ENCODE data around the gene GPRIN2.
A peak's percentile ranks its signal among the peaks of the same experiment; 100 is the strongest.
"Not testable (repeated sequence)": the region's sequence is repeated elsewhere in the genome, so short reads cannot be mapped to it uniquely, and the experiment has no call there.

Gene GPRIN2

DNA sequence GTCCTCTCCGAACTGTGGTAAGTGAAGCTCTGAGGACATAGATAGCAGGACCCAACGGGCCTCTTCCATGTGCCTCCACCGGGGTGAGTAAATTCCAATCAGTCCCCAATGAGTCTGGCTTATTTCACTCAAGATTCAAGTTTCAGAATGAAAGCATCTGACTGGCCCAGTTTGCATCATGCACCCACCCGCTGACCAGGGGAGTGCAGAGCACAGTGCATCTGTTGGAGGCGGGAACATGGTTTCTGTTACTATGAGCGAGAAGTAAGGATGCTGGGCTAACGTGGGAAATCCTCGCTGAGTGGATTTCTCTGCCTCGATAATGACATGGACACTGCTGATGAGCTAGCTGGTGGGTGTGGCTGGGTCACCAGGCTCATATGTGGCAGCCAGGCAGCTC is 10.7 kb upstream of the GPRIN2 start:
- DNase-seq (ENCODE audit: low spot score), result not testable (repeated sequence)

DNA sequence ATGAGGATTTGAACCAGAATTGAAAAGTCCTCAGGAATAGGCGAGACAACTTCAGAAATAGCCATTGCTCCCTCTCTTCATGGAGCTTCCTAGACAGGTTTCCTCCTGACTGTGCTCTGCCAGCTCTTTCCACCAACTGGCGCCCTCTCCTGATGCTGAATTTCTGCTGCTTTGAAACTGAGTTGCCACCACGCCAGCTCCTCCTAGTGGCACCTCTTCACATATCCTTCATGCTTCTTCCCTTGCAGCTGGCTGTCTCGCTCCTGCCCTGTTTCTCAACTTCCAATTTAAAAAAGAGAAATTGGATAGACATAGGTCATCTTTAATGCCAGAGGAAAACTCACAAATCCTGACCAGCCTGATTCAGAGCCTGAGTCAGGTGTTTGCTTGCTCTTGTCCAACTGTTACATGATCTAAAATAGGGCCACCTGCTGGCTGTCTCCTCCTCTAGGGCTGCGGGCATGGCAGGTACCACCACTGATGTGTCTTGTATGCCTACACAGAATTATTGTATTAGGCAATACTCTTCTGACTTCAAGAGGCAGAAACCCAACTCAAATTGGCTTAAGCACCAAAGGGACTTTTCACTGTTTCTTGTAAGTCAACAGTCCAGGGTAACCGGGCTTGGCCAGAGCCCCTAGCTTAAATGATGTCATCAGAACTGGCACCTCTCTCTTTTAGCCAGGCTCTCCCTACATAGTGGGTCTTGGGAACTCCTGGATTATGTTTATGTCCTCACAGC is 9.3 kb upstream of the GPRIN2 start:
- peak; percentile 63 for DNase-seq (ENCODE audit: low spot score)

DNA sequence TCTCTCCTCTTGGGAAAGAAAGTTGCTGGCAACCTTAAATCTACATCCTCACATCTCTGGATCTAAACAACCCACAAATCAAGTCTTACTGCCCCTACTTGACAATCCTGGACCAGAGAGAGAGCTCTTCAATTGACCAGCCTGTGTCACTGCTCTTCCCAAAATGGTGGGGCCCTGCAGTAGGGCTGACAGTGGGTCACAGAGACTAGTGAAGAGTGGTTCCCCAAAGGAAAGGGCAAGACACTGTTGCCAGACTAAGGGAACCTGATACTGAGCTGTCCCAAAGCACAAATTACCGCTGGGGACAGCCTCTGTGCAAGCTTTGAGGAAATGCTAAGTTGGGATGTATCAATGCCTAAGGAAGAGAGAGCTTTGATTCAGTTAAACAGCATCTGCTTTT is 4.5 kb upstream of the GPRIN2 start:
- DNase-seq (ENCODE audit: low spot score), result no peak

DNA sequence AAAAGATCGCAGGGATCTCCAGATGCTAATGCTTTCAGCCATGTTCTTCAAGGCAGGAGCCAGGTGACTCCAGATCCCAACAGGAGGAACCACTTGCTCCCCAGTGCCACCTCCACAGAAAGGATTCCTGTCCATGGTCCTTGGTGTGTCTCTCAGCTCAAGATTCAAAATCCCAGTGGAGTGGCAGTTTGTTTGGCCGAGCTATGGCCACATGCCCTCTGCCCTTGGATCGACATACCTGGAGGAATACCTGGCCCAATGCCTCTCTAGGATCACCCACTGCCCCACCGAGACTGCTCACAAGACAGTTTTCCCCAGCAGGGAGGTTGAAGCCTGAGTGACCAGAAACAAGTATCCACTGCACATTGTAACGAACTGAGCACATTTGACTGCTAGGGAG is 3.9 kb upstream of the GPRIN2 start:
- DNase-seq (ENCODE audit: low spot score), result no peak

DNA sequence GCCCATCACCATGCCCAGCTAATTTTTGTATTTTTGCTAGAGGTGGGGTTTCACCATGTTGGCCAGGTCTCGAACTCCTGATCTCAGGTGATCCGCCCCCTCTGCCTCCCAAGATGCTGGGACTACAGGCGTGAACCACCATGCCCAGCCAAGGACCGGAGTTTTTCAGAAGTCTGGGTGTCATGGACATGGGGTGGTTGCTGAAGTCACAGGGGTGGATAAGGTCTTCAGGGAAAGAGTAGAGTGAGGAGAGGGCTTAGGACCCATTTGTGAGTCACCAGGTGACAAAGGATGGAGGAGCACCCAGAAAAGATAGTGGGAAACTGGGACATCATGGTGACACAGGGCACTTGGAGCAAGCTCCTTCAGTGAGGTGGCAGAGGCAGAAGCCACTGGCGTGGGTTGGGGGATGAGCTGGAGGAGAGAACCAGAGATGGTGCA is 2.8 kb upstream of the GPRIN2 start:
- no peak for DNase-seq (ENCODE audit: low spot score)

DNA sequence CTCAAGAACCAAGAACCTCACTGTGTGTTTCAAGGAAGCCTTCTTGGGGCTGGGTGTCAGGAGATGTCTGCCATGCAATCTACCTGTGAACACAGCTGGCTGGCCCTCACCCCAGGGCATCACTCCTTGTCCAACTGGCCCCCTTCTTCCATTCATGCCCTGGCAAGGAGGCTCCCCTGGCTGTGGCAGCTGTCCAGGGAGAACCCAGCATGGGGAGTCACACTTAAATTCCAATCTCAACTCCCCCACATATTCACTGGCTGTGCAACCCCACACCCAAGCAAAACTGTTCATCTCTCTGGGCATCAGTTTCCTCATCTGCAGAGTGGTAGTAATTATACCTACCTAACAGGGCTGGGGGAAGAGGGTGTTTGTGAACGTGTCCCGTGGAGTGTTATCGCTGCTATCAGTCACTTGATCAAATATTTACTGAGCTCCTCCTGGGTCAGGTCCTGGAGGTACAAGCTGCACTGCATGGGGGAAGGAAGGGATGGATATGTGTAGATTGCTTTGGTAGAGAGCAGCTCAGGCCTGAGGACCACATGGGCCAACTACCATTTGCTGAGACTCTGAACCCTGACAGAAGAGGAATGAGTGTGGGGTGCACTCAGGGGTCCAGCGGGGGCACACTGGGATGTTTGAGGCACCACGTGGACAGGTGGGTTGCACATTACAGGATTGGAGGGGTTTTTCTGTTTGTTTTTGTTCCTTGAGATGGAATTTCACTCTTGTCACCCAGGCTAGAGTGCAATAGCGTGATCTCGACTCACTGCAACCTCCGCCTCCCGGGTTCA is 2.1 kb upstream of the GPRIN2 start:
- no peak for DNase-seq (ENCODE audit: low spot score)

DNA sequence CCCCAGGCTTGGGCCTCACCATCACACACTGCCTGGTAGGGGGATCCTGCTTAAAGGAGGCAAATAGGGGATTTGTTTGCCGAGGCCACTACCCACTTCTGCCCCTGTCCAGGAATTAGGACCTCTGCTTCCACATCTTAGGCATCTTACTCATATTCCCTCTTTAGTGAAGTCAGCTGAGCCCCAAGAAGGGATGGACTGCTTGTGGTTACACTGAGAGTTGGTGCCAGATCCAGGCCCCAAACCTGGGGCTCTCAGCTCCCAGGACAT is 1.6 kb upstream of the GPRIN2 start:
- no peak for DNase-seq (ENCODE audit: low spot score)

DNA sequence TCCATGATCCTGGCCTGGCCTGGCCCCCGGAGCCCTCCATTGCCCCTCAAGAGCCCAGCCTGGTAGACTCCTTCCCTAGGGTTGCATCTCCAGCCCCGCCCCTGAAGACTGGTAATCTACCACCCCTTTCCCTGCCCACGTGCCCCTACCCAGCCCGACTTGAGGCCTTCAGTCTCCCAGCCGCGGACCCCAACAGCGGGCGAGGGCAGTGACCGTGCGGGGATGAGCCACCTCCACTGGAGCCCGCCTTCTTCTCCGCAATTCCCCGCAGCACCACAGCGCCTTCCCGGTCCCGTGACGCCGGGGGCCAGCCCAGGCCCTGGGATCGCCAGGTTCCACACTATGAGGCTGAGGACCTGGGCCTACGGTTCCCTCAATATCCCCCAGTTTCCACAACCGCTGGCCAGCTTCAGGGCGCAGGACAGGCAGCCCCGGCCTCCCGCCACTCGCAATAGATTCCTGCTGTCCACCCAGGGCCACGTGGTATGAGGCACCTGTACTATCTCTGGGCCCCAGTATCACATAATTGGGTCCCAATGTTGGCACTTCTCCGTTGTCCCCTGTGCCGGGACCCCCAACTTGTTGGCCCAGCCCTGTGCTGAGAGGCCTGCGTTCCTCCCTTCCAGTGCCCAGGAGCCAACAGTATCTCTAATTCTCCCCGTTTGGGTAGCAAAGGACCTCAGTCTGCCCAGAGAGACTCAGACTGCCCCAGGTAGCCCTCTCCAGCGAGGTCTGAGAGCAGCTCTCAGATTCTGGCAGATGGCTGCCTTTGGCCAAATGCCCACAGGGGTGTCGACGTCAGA is 1.1 kb upstream of the GPRIN2 start:
- no peak for DNase-seq (ENCODE audit: low spot score)

DNA sequence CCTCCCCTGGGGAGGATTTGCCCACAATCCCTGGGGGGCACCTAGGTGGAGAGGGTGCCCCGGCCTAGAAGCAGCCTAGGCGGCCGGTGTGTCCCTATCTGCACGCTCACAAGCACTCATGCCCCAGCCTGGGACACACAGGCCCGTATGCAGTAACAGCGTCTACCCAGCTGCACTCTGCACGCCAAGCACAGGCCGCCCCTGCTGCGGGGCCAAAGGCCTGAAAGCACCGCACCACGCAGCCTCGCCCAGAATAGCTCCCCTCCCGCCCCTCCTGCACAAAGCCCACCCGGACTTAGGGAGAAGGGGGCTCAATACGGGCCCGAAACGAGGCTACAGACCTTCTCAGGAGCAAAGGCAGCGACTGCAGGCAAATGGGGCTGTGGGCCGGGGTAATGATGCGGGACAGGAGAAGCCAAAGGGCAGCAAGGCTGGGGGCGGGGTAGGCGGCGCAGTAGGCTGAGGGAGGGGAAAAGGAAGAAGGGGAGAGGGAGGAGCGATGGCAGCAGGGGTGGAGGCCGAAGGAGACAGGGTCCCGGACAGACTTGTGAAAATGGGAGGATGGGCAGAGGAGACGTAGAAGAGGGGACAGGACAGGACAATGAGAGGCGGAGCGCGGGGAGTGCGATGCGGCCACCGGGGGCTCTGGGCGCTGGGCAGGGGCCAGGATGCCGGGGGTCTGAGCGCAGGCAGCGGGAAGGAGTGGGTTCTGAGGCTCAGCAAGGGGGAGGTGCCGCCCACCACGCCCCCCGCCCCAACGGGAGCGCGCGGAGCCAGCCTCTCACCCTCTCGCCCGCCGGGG is 544 bp downstream of the GPRIN2 start:
- no peak for DNase-seq (ENCODE audit: low spot score)

DNA sequence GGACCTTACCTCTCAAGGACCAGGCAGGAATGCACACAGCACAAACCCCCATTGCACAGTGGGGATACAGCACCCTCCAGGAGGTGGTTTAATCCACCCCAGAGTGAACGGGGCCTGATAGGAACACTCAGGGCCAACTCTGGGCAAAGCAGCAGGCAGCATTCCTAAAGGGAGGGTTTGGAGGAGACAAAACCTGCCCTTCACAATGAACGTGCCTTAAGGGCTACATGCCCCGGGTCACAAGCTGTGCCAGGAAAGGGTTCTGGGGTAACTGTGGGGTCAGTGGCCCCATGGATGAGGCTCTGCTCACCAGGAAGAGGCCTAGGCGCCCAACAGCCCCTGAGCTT is 1.1 kb downstream of the GPRIN2 start:
- DNase-seq (ENCODE audit: low spot score), result no peak

DNA sequence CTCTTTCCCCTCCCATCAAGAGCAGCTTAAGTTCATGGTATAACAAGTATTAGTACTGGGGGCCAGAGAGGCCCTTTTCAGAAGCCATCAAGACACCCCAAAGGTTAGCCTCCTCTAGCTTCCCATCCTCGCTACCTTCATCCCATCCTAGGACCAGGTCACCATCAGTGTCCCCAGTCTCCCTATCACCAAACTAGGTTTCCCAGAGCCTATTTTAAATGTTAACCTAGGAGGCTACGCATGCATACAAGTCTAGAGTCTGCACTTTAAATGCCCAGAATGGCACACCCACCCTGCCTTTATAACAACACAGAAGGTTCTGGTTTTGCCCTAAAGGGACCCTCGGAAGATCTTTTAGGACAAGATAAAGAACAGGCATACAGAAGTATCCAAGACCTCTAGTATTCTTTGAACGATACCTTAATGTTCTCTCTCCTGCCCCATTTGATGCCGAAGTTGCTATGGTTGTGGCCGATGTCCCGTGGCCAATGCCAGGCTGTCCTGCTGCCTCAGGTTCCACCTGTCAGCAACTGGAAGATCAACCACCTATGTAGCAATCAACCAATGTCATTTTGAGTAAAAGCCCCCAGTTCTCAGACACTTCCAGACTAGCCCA is 2.2 kb downstream of the GPRIN2 start:
- DNase-seq (ENCODE audit: low spot score), result no peak

DNA sequence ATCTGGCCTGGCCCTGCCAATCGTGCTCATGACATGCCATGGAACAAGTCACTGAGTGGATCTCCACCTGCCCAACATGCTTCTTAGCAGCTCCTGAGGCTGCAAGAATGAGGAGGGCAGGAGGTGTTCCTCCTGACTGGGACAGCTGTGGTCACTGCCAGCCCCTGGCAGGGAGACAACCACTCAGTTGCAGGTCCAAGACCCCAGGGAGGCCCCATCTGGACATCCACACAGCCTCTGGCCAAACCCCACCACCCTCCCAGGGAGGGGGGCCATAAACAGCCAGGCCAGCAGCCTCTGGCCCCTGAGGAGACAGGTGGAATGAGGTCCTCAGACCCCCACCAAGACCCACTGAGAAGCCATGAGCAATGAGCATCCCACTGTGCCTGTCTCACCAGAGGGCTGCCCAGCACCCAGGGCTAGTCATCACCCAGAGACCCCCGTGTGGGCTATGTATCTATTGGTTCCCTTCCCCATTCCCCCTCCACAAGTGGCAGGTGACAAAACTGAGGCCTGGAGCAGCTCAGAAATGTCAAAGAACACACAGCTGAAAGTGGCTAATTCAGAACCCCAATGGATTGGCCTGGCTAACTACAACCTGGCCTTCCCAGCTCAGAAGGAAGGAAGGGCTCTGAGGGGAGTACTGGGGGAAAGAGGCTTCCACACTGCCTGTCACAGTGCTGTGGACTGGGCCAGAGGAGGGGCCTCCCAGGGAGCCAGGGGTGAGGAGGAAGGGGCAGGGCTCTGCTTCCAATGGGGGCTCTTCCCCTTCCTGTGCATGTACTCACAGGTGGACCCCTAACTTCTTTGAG is 3.0 kb downstream of the GPRIN2 start:
- DNase-seq (ENCODE audit: low spot score), result no peak

DNA sequence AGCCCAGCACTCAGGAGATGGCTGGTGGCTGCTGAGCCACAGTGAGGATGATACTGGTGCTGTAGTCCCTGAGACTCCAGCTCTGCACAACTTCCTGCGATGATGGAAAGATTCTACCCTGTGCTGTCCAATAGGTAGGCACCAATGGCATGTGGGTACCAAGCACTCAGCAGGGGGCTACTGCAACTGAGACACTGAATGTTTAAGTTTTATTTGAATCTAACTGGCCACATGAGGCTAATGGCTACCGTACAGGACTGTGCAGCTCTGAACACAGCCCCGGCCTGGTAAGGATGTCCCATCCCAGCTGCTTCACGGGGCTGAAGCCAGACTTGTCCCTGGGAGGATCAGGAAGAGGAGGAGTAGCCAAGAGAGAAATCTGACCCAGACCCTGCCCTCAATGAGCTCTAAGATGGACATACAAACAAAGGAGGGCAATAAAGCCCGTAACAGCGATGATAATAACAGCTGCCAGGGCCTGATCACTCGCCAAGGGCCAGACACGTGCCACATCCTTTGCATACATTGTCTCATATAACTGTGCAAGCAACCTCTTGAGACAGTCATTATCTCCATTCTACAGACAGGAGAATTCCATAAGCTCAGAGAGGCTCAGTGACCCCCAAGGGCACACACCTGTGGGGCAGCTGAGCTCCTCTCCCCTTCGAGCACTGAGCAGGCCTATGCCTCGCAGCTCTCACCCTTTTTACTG is 3.8 kb downstream of the GPRIN2 start:
- DNase-seq (ENCODE audit: low spot score), result no peak

DNA sequence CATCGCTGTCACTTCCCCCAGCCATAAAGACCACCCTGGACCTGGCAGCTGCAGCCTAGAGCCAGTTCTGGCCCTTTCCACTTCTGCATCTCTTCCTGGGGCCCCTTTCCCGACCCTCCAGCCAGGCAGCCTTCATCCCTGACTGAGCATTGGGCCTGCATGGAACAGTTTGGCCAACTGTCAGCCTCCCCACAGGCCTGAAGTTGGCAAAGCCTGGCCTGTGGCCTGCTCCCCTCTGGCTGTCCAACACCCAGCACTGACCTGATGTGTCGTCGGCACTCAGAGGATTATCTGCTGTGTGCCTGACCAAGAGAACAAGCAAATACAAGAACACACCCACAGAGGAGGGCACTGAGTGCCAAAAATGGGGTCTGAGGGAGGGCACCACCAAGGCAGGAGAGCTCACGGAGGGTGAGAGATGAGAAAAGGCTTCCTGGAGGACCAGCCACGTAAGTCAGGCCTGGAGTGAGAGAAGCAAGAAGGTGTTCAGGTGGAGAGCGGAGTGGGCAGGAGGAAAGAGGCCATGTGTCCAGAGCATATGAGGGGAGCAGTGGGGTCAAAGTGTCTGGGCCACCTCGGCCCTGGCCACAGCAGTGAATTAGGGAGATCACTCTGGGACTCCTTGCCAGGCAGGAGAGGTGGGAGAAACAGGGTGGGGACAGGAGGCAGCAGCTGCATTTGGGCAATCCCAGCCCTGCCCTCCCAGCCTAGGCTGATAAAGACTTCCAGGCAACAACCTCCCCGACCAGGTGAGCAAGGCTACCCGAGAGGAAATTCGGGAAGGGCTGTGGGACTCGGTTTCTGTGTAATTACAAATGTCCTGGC is 4.5 kb downstream of the GPRIN2 start:
- no peak for DNase-seq (ENCODE audit: low spot score)

DNA sequence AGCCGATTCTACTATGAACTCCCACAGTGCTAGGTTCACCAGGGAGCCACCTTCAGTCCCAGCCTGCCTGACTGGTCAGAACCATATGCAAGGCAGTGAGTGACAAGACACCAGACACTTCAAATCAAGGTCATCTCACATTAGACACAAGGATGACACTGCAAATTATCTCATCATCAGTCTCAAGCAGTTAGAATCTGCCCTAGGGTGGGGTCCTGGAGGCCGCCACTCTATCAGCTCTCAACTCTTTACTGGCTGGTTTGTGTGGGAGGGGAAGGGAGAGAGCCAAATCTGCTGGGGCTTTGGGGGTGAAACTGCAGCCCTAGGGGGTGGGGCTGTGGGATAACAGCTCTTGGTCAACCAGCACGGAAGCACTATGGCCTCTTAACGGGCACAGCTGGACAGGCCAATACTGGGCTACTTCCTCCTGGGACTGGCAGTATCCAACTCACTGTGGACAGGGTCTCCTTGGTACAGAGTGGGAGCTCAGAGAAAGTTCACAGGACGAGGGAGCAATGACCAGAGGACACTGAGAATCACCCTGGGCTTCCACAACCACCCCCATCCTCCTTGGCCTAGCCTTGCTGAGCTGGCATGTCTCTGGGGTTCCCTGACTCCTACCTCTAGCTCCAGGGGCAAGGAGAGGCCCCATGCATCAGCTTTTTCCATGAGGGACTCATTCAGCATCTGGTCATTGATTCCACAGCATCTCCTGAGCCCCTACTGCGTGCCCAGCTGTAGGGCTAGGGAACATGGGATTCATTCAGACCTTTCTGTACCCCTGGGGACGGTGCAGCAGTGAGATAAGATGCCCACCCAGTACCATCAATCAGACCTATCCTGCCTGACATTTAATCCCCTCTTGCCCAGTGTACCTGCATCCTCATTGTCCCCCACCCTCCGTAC is 5.4 kb downstream of the GPRIN2 start:
- no peak for DNase-seq (ENCODE audit: low spot score)

DNA sequence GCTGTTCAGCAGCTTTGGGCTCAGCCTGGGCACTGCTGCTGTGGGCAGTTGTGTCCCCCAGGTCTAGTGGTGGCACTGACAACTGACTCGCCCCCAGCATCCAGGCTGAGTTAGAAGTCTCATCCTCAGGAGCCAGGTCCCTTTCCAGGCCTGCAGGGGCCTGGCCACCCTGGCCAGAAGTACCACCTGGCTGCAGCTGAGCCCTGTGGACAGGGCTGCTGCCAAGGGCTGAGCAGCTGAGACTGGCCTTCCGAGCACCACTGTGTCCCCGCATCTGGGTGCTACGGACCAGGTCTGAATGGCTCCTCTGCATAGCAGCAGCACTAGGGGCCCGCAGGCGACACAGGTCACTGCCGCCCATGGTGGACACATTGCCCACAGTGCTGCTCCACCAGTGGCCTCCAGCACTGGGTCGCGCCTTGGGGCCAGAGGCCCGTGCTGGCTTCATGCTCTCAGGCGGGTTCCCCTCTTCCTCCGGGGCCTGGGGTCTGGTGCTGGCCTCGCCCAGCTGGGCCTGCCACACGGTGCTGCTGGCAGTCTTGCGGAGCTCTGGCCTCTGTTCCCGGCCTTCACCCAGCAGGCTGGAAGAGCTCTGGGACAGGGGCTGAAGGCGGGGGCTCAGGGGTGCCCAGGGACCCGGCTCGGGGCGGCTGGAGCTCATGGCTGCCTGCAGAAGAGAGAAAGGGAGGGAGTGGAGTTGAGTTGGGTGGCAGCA is 6.2 kb downstream of the GPRIN2 start:
- DNase-seq (ENCODE audit: low spot score), result no peak

DNA sequence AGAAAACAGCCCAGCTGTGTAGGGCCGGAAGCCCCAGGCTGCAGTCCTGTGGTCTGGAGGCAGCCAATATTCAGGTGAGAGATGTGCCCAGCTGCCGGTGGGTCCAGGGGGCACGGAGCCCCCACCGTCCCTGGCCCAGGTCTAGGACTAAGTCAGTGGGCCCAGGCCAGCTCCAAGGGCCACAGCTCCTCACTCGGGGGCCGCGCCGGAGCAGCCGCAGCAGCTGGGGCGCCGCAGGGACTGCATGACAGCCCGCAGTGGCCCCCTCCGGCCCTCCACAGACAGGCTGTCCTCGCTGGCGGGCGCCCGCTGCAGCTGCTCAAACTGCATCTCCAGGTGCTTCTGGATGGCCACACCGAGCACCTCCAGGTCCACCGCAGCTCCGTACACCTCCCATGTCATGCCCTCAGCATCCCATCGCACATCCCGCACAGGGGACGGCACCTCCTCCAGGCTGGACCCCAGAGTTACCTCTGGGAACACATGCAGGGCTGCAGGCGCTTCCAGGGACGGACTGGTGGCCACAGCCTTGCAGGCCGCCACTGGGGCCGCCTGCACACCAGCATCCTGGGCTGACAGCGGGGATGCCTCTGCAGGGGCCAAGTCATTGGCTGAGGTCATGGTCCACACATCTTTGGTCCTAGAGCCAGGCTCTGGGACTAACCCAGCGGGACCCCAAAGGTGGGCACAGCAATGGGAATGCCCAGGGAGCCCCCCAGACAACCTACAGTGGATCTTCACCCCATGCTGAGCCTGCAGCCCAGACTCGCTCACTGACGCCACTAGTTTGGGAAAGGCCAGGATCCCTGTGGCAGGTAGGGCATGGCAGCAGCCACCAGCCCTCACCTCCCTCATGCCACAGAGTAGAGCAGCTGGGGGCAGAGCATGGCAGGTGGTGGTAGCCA is 7.0 kb downstream of the GPRIN2 start:
- DNase-seq (ENCODE audit: low spot score), result no peak
